HG02840 (cell line): ENCODE measurements around the gene GCHFR.
A peak's percentile ranks its signal among the peaks of the same experiment; 100 is the strongest.

ENCODE experiments used
- ATAC-seq: cut with Tn5 transposase; IDR thresholded peaks from one replicate; pipeline ENCODE4 v1.9.1; 2021; ENCODE audit warnings: mild to moderate bottlenecking, moderate library complexity, moderate number of reproducible peaks; ENCODE audit not compliant: unreplicated experiment, low FRiP score

GCHFR gene

DNA sequence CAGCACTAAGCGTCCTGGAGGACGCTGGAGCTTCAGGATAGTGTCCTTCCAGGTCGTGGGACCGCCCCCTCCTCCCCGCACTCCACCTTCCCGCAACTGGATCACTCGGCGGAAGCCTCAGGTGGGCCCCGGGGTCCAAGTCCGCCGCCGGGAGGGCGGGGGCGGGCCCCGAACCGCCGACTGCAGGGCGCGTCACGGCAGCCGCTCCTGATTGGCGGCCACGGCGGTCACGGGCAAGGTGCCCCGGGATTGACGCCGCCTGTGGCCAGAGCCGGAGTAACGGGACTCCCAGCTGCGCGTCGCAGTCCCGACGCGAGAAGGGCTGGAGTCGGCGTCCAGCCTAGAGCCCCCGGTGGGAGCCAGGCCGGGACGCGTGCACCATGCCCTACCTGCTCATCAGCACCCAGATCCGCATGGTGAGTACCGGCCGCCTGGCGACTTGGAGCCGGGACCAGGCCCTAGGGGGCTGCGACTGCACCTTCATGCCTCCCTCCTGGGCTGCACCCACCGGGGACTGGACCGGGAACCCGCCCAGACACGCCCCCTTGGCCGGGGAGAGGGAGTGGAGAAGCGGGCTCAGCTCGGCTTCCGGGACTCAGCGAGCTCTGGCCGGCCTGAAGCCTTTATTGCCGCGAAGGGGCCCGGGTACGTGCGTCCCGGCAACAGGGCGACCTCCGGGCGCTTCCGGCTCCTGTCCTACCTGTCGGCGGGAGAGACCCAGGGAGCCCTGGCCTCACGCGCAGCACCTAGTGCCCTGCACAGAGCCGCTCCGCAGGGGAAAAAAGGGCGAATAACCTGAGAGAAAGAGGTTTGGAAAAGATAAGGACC, at the start of gene GCHFR:
TSS of gene GCHFR (plus strand) at position 268 of the 828 bp plus-strand sequence. CDS start at position 381, 113 bp downstream.
- ATAC-seq: peak; percentile 44

DNA sequence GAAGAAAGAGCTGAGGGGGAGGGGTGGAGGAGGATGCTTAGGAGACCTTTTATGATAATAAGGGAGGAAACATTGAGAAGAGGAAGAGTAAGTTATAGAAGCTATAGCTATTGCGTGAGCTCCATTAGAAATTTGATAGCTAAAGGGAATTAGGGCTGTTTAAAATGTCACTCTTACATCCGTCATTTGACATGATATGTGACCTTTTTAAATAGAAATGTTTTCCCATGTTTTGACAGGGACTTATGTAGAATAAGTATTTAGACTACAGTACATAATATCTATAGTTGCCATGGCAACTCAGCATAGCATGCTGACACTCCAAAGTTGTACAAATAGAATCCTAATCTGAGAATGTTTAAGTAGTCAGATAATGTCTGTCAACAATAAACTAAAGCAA, 49.7 kb upstream of the GCHFR start:
- no peak for ATAC-seq

DNA sequence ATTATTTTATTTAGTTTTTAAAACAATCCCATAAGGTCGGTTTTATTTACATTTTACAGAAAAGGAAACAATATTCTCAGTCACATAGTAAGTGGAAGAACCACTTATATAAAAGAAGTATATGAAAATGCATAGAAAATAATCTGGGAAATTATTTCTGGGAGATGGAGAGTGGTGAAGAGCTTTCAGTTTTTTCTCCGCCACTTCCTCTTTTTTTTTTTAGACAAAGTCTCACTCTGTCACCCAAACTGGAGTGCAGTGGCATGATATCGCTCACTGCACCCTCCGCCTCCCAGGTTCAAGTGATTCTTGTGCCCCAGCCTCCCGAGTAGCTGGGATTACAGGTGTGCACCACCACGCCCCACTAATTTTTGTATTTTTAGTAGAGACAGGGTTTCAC, 47.7 kb upstream of the GCHFR start:
- no peak for ATAC-seq

DNA sequence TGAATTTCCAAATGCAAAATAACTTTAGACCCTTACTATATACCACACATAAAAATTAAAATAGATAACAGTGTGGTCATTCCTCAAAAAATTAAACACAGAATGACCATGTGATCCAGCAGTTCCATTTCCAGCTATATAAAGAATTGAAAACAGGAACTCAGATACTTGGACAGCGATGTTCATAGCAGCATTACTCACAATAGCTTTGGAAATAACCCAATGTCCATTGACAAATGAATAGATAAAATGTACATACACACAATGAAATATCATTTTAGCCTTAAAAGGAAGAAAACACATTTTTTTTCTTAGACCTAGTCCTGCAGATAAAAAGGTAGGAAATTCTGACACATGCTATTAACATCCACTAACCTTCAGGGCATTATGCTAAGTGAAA, 42.2 kb upstream of the GCHFR start:
- no peak for ATAC-seq

DNA sequence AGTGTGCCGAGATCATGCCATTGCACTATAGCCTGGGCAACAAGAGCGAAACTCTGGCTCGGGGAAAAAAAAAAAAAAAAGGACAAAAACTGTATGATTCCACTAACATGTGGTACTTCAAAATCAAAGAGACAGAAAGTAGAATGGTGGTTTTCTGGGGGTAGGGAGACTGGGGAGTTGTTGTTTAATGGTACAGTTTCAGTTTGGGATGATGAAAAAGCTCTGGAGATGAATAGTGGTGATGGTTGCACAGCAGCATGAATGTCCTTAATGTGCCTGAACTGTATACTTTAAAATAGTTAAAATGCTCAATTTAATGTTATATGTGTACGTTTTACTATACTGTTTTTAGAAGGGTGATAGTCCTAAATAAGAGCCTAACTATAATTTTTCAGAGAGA, 41.5 kb upstream of the GCHFR start:
- no peak for ATAC-seq

DNA sequence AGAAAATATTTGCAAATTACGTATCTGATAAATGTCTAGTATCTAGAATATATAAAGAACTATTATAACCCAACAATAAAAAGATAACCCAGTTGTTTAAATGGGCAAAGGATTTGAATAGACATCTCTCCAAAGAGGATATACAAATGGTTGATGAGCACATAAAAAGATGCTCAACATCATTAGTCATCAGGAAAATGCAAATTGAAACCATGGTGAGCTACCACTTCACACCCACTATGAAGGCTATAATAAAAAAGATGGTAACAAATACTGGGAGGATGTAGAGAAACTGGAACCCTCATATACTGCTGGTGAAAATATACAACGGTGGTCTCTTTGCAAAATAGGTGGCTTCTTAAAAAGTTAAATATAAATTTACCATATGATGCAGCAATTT, 40.9 kb upstream of the GCHFR start:
- no peak for ATAC-seq

DNA sequence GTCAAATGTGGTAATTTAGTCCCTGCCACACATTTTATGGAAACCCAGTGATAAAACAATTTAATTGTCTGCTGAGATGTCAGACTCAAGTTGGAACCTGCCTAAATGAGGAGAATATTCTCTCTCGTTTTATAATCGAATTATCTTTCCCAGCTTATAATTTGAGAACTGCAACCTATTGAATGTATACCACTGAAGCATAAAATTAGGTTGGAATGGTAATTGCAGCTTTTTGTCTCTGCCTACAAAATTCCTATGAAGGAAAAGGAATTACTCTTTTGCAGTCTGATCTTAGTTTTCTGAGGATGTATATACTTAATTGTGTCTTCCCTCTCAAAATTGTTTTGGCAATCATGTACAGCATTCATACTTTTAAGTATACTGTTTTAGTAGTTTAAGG, 39.9 kb upstream of the GCHFR start:
- no peak for ATAC-seq

DNA sequence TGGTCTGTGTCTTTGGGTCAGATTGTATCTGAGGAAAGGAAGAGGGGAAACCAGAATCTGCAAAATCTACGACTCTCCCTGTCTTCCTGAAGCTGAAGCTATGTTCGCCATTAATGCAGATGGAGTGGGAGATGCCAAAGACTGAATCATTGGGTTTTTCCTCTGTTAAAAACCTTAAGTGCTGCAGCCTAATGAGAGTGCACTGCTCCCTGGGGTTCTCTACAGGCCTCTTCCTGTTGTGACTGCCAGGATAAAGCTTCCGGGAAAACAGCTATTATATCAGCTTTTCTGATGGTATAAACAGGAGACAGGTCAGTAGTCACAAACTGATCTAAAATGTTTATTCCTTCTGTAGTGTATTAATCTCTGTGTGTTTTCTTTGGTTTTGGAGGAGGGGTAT, 32.8 kb upstream of the GCHFR start:
- no peak for ATAC-seq

DNA sequence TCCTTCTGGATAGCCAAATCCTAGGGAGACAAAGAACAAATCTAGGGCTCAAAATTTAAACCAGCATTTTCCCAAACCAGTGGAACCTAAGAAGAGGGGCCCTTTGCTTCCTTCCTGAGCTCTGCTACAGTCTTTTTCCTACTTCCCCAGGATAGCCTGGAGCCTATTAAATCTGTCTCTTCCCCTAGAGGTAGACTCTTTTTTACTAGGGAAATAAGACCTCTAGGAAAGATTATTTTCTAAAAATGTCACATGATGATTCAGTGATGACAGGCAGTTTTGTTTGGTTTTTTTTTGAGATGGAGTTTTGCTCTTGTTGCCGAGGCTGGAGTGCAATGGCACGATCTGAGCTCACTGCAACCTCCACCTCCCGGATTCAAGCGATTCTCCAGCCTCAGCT, 27.3 kb upstream of the GCHFR start:
- no peak for ATAC-seq

DNA sequence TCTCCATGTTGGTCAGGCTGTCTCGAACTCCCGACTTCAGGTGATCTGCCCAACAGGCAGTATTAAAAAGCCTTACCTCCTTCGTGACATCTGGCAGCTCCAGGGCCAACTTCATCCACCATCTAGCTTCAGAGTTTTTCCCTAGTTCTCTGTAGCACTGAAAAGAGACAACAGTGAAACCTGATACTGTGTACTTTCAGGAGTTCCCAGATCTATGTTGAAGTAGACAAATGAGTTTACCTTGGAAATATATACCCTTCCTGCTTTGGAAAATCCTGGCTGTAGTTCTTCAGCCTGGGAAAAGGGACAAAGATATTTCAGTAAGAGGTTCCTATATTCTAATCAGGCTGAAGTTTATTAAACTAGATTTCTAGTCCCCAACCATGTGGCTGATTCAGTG, 26.8 kb upstream of the GCHFR start:
- ATAC-seq: no peak

DNA sequence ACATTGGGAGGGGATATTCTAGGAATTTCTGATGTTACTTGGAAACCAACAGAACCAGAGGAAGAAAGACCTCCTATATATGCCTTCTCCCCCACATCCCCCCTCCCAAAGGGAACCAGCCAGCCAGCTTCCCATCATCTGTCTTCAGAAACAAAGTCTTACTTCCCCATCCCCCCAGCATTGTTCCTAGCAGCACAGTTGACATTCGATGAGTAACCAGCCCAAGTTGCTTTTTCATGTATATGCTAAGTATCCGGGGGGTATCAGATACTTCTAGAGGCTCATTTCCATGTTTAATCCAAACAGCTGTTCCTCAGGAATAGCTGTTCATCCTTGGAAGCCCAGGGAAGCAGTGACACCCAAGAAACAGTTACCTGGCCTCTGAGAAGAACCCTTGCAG, 24.8 kb upstream of the GCHFR start:
- ATAC-seq: no peak

DNA sequence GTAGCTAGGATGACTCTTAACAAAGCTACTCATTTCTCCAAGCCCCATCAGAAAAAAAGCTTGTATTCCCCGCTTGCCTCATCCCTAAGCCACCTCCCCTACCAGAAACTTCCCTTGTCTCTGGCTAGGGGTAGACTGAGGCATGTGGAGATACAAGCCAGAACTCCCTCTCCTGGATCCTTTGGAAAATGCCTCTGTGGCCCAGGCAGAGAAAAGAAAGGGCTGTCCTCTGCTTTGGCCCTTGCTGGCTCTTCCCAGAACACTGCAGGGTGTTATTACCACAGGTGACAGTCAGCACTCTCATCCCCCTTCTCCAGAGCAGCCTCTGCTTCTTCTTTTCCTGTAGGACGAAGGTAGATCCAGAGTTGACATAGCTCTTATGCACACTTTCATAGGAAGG, 24.0 kb upstream of the GCHFR start:
- no peak for ATAC-seq

DNA sequence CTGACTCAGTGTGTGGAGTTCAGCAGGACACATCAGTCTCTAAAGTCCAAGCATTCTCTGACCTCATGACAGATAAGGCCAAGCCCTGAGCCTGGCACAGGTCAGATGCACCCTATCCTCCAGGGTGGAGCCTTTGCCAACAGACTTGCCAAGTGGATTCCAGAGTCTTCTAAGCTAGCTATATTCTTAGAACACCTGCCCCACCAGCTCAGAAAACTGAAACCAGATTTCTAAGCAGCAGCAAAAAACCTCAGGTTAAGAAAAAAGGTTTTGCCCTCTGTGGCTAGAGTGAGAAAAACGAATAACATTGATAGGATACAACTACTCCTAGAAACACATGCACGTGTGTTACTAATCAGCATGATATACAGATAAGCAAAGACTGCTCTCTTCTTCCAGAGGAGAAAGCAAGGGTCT, 20.4 kb upstream of the GCHFR start:
- no peak for ATAC-seq

DNA sequence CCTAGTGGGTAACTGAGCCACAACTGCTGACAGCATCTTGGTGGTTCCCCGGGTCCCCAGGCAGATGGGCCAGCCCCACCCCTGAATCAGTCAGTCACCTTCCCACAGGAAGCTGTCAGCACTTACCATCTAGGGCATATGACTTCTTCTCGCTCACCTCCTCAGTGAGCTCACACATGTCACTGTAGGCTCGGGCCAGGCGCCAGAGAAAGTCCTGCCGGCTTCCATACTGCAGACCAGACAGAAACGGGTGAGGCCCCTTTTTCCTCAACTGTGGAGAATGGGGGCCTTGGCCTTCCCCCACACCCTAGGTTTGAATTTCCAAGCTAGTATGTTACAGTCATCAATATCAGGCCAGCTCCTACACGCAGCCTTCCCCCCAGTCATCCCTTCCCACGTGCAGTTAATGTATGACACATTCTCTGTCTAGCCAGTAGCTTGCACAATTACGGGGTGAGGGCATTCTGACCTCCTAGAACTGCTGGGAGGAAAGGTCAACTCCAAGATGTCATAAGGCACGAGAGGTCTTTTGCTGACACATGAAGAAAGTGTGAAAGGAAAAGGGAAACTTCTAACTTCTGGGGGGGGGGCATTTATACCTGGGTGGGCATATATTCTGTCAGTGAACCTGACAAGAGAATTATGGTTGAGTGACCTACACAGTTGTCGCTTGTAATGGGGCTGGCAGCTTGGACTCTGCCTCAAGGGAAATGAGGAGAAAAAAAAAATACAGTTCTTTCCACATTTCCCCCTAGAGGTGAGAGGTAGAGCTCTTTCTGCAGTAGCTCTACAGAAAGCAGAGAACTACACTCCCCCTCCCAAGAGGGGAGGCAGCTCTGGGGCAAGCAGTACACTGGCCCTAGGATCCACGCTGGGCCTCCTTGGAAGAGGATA, 19.7 kb upstream of the GCHFR start:
- ATAC-seq: no peak

DNA sequence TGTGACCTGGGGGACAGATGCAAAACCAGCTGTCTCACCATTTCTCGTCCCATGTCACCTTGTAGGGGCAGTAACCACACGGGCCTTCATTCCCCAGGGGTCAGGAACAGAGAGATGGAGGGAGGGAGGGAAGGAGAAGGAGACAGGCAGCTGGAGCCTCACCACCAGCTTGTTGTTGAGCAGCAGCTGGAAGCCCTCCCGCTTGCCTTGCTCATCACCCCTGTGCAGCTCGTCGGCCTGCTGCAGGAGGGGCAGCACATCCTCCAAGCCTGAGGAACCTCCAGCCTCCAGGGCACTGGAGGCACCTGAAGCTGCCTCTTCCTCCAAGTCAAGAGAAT, 19.1 kb upstream of the GCHFR start:
- ATAC-seq: no peak

DNA sequence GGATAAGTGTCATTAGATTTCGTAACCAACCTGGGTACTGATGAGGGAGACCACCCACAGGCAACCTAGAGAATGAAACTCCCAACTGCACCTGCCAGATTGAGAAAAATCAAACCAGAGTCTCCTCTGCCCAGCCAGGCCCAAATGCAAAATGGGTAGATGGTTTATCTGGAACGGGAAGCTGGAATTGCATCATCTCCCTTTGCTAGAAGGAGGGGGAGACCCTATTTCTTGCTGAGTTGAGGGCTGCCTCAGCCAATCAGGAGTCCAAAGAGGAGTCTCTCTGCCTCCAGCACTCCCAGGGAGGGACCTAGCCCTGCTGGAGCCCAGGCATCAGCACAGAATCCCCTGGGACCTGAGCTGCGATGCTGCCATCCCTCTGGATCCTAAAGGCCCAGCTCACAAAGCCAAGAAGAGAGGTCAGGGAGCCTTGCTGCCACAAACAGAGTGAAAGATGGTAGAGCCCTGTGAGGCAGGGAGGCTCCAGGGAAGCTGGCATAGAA, 16.9 kb upstream of the GCHFR start:
- ATAC-seq: no peak

DNA sequence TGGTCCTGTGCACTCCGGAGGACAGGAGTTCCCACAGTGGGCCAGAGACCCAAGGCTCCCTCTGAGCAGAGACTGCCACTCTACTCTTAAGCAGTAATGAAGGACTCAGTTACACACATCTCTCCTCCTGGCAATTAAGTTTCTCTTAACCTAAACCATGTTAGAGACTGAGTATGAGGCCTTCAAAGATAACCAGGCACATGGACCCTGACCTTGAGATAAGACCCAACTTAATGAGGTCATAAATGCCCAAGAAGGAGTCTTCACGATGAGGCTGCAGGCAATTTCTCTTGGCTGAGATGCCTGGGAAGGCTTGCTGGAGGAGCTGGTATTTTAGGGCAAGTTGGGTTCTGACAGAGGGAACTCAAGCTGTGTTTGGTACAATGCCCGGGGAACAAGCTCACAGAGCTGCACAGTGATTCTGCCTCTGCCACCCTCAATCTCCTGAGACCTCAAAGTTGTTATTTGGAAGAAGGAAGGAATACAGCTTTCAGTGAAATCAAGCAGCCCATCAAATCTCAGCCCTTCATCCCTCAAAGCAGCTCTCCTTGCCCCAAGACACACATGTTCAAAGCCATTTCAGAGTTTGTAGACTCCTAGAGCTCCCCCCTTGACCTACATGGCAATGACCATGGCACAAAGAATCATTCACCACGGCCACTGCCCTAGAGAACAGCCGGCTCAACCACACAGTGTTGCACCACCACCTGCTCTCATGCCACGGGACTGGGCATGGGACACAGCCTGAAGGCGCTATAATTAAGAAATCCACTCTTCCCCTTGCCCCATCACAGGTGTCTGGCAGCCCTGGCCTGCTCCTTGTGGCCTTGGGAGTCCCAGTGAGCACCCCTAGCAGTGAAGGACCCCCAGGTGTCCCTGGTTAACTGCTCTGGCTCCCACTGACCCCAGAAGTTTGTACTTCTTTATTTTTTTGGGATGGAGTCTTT, 15.9 kb upstream of the GCHFR start:
- ATAC-seq: no peak

DNA sequence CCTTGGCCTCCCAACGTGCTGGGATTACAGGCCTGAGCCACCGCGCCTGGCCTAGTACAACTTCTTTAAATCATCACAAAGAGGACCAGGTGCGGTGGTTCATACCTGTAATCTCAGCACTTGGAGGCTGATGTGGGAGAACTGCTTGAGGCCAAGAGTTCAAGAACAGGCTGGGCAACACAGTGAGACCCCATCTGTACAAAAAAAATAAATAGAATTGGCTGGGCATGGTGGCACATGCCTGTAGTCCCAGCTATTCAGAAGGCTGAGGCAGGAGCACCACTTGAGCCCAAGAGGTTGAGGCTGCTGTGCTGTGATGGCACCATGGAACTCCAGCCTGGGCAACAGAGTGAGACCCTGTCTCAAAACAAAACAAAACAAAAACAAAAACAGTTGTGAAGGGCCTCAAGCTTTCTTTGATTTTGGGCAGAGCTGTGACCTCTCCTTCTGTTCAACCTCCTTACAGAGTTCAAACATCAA, 14.7 kb upstream of the GCHFR start:
- no peak for ATAC-seq

DNA sequence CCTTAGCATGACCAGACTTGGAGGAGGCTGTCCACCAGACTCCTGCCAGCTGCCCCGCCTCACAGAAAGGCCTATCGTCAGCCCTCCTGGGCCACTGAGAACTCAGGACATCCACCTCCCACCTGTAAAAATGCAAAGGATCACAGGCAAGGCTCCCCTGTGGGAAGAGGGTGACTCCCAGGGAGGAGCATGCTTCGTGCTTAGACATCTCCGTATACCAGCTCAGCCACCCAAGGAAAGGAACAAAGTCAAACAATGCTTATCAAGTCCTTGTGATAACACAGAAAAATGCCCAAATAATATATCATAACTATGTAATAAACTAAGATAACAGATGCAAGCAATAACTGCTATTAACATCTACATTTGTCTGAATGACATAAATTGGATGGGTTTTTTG, 13.0 kb upstream of the GCHFR start:
- ATAC-seq: no peak

DNA sequence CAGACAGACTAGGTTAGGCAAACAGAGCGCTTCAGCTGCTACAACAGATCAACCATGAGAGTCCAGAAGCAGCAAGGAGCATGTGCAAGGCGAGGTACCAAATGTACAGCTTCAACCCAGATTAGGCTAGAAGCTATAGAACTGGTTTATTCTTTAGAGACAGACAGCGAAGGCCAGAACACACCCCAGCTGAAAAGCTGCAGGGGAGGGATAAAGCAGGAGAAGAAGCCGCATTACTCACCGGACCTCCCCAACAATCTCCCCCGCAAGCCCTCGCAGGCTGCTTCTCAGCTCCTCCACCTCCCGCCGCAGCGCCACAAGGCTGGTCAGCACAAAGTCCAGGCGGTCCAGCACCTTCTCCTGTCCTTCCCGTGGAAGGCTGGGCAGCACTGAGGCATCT, 12.1 kb upstream of the GCHFR start:
- no peak for ATAC-seq

DNA sequence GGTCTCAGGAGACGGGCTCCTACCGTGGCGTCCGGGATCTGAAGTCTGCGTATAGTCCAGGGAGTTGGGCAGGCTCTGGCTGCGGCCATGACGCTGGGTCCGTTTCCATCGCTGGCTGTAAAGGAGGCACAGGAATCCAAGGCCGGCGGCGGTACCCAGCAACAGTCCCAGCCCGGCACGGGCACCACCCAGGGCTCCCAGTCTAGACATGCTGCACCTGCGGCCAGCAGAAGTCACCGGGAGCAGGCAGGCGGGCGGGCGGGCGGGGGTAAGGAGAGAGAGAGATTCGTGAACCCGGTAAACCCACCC, 9.3 kb upstream of the GCHFR start:
- no peak for ATAC-seq
